Suppressor macrophage treated with lipopolysaccharide for 1 hour (primary cell): ENCODE results near the gene TMEM150B.
A peak's percentile ranks its signal among the peaks of the same experiment; 100 is the strongest.

Source experiments
- DNase-seq, 3 donors: peaks; one replicate each; pipeline ENCODE4 v3.0.0-alpha.2; 2020 to 2022

Gene TMEM150B

GRCh38 chr19:55304279-55304978, 20.7 kb downstream of the TMEM150B start:
- DNase-seq = peak in 1 of 3 donors; percentile 30

GRCh38 chr19:55303477-55303876, 21.7 kb downstream of the TMEM150B start:
- no peak for DNase-seq

GRCh38 chr19:55302318-55302703, 22.8 kb downstream of the TMEM150B start:
- no peak for DNase-seq

- peak; percentile 91 to 95 (median 94) for DNase-seq
These were observed 23.5 kb downstream of the TMEM150B start for GRCh38 chr19:55301459-55302317.

- no peak for DNase-seq
These were observed 24.2 kb downstream of the TMEM150B start for GRCh38 chr19:55300886-55301458.

GRCh38 chr19:55299991-55300390, 25.1 kb downstream of the TMEM150B start:
- no peak for DNase-seq

- DNase-seq = no peak
These were observed 27.9 kb downstream of the TMEM150B start for GRCh38 chr19:55297267-55297666.

- no peak for DNase-seq
These were observed 35.9 kb downstream of the TMEM150B start for GRCh38 chr19:55289117-55289796.

- no peak for DNase-seq
These were observed 37.6 kb downstream of the TMEM150B start for GRCh38 chr19:55287361-55288079.

- DNase-seq = no peak
These were observed 39.8 kb downstream of the TMEM150B start for GRCh38 chr19:55285229-55285890.

- DNase-seq = no peak
These were observed 40.6 kb downstream of the TMEM150B start for GRCh38 chr19:55284405-55285058.

GRCh38 chr19:55283548-55284377, 41.4 kb downstream of the TMEM150B start, which contains the start of gene BRSK1:
BRSK1 (plus strand) TSS chr19:55283997; CDS start chr19:55284443, 446 bp downstream.
- DNase-seq = no peak

- DNase-seq = peak; percentile 86 to 88 (median 88)
These were observed 45.1 kb downstream of the TMEM150B start, which contains the start of gene HSPBP1 for GRCh38 chr19:55279770-55280643. HSPBP1 (minus strand) TSS chr19:55280110; CDS start chr19:55279608, 502 bp downstream.

GRCh38 chr19:55279340-55279739, 45.8 kb downstream of the TMEM150B start:
- no peak for DNase-seq

GRCh38 chr19:55278391-55279135, 46.6 kb downstream of the TMEM150B start:
- DNase-seq = no peak

- DNase-seq = no peak
These were observed 47.6 kb downstream of the TMEM150B start for GRCh38 chr19:55277494-55277893.

GRCh38 chr19:55276720-55277430, 48.3 kb downstream of the TMEM150B start:
- DNase-seq = no peak
